ENCODE data around the gene MEGF8.

DNA sequence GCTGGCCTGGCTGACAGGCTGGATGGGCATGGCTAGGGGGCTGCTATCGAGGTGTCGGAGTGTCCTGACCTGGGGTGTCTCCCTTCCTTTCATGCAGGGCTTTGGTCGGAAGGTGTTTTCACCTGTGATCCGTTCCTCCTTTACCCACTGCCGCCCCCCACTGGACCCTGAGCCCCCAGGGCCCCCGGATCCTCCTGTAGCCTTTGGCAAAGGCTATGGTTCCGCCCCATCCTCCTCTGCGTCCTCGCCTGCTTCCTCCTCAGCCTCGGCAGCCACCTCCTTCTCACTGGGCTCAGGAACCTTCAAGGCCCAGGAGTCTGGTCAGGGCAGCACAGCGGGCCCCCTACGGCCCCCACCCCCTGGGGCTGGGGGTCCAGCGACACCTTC, 35.3 kb upstream of the MEGF8 start:
- no peak for TF ChIP-seq POLR2AphosphoS5 (IDR thresholded peaks at IDR 0.05; ENCODE audit: low read depth, low read length)
- no peak for TF ChIP-seq POLR2A (IDR thresholded peaks at IDR 0.05; ENCODE audit: low read depth, low read length)
